ENCODE results near the gene TTC1.
"Not testable (repeated sequence)": the region's sequence is repeated elsewhere in the genome, so short reads cannot be mapped to it uniquely, and the experiment has no call there.

The TTC1 gene

GRCh38 chr5:160044391-160044804 lies 35.5 kb downstream of the TTC1 start:
- no peak for DNase-seq

GRCh38 chr5:160044967-160045366 lies 36.0 kb downstream of the TTC1 start:
- DNase-seq, result no peak

- no peak for DNase-seq
Measured at GRCh38 chr5:160047423-160047822, 38.5 kb downstream of the TTC1 start.

- no peak for DNase-seq
Measured at GRCh38 chr5:160048131-160048530, 39.2 kb downstream of the TTC1 start.

- no peak for DNase-seq
Measured at GRCh38 chr5:160049099-160049498, 40.2 kb downstream of the TTC1 start.

- no peak for DNase-seq
Measured at GRCh38 chr5:160054047-160054446, 45.1 kb downstream of the TTC1 start.

GRCh38 chr5:160054831-160055230 lies 45.9 kb downstream of the TTC1 start:
- no peak for DNase-seq

- no peak for DNase-seq
Measured at GRCh38 chr5:160057256-160057655, 48.3 kb downstream of the TTC1 start.

- DNase-seq, result no peak
Measured at GRCh38 chr5:160060001-160060400, 51.1 kb downstream of the TTC1 start.

GRCh38 chr5:160061770-160062169 lies 52.8 kb downstream of the TTC1 start:
- DNase-seq, result no peak

- DNase-seq, result no peak
Measured at GRCh38 chr5:160064417-160064810, 55.5 kb downstream of the TTC1 start.

GRCh38 chr5:160064995-160065614 lies 56.2 kb downstream of the TTC1 start:
- DNase-seq, result no peak

- DNase-seq, result not testable (repeated sequence)
Measured at GRCh38 chr5:160069120-160069519, 60.2 kb downstream of the TTC1 start.

GRCh38 chr5:160071516-160071915 lies 62.6 kb downstream of the TTC1 start:
- DNase-seq, result no peak

- no peak for DNase-seq
Measured at GRCh38 chr5:160071916-160072315, 63.0 kb downstream of the TTC1 start.

- no peak for DNase-seq
Measured at GRCh38 chr5:160075073-160075472, 66.1 kb downstream of the TTC1 start.

GRCh38 chr5:160076997-160077396 lies 68.1 kb downstream of the TTC1 start:
- no peak for DNase-seq

- no peak for DNase-seq
Measured at GRCh38 chr5:160079753-160080152, 70.8 kb downstream of the TTC1 start.

- no peak for DNase-seq
Measured at GRCh38 chr5:160081495-160081894, 72.6 kb downstream of the TTC1 start.

GRCh38 chr5:160082614-160083500 lies 73.9 kb downstream of the TTC1 start:
- no peak for DNase-seq

- no peak for DNase-seq
Measured at GRCh38 chr5:160083501-160083900, 74.6 kb downstream of the TTC1 start.

GRCh38 chr5:160084144-160084543 lies 75.2 kb downstream of the TTC1 start:
- no peak for DNase-seq

- DNase-seq, result no peak
Measured at GRCh38 chr5:160087199-160087598, 78.3 kb downstream of the TTC1 start.

GRCh38 chr5:160088805-160089204 lies 79.9 kb downstream of the TTC1 start:
- no peak for DNase-seq
